ENCODE results near the gene IFNL1.
"Not testable (repeated sequence)": the region's sequence is repeated elsewhere in the genome, so short reads cannot be mapped to it uniquely, and the experiment has no call there.

IFNL1 gene

GRCh38 chr19:39332738-39333137, 36.5 kb downstream of the IFNL1 start:
- DNase-seq, result not testable (repeated sequence)

- DNase-seq, result no peak
Measured at GRCh38 chr19:39333507-39333906, 37.3 kb downstream of the IFNL1 start.

DNA sequence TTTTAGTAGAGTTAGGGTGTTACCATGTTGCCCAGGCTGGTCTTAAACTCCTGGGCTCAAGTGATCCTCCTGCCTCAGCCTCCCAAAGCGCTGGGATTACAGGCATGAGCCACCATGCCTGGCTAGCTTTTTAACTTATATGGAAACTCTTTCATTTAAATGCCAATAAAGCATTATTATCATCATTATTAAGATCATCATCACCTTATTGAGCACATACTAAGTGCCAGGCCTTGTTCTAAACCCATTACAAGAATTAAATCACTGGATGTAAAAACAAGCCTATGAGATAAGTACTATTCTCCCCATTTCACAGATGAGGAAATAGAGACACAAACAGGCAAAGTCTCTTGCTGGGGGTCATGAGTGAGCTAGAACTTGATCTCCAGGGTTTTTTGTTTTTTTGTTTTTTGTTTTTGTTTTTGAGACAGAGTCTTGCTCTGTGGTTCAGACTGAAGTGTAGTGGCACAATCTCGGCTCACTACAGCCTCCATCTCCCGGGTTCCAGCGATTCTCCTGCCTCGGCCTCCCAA, 38.3 kb downstream of the IFNL1 start:
- DNase-seq, result no peak

DNA sequence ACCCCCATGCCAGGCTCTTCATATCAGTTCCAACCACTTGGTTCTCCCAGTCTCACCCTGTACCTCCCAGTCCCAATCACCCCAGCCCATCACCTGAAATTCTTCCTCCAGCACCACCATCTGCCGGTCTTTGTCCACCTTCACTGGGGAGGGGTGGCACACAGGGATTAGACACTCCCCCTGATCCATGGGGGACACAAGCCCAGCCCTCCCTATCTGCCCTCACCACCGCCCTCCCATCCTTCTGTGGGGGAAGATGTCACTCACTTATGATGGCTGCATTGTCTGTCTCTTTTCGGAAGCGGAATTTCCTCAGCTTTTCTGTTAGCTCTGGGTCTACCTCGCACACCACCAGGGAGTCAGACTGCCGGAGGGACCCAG, 39.0 kb downstream of the IFNL1 start:
- no peak for DNase-seq

DNA sequence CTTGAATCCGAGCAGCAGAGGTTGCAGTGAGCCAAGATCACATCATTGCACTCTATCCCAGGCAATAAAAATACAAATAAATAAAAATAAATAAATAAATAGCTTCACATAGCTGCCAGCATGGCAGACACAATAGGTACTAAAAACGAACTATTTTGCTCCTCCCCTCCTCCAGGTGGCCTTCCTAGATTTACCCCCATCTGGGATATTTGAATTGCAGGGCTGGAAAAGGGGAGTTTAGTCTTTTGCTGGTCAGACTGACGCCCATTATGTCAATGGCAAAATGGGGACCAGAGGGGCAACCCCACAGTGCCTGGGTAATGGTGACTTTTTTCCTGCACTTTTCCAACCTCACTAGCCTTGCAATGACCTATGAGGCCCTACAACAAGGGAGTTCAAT, 40.3 kb downstream of the IFNL1 start:
- DNase-seq, result no peak

- DNase-seq, result no peak
Measured at GRCh38 chr19:39339674-39340073, 43.5 kb downstream of the IFNL1 start.

DNA sequence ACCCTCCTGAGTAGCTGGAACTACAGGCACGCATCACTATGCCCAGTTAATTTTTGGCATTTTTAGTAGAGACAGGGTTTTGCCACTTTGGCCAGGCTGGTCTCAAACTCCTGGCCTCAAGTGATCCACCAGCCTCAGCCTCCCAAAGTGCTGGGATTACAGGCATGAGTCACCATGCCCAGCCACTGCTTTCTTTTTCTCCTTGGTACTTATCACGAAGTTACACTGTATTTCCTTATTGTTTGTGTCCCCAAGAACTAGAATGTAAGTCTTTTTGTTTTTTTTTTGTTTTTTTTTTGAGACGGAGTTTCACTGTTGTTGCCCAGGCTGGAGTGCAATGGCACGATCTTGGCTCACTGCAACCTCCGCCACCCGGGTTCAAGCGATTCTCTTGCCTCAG, 43.9 kb downstream of the IFNL1 start:
- not testable (repeated sequence) for DNase-seq

GRCh38 chr19:39341129-39341718, 45.0 kb downstream of the IFNL1 start:
- DNase-seq, result no peak

DNA sequence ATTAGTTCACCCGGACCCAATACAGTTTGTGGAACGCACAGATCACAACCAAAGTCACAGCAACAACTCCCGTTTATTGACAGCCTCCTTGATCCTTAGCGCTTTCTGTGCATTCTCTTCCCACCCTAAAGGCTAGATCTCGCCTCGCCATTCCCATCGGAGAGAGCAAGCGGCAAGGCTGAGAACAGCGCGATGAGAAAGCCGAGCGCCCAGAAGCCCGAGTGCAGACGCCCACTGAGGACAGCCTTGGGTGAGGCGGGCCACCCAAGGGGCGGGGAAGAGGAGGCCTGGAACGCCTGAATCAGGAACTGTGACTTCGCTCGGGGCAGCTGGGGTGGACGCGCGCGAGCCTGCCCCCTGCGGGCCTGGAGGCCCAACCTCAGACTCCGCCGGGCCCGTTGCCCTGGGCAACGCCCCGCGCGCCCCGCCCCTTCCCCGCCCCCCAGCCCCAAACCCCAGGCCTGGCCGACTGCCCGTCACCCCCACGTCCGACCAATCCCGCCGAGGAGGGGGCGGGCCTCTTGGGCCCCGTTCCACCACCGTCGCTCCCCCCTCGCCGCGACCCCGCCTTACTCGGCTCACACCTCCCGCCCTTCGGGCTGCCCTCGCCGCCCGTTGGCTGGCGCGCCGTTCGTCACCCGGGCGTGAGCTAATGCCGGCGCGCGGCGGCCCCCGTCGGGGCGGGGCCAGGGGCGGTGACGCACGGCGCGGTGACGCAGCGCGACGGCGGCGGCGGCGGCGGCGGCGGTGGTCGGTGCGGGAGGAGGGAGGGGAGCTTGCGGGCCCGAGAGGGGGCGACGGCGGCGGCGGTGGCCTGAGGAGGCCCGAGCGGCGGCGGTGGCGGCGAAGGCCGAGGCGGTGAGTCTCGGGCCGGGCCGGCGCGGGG, 45.8 kb downstream of the IFNL1 start, which contains the start of gene SAMD4B:
TSS of gene SAMD4B (plus strand) at position 703 of the 886 bp plus-strand sequence. CDS start 14,473 bp downstream, outside the sequence.
- peak; percentile 98 for DNase-seq

GRCh38 chr19:39342647-39343305, 46.6 kb downstream of the IFNL1 start:
- no peak for DNase-seq

DNA sequence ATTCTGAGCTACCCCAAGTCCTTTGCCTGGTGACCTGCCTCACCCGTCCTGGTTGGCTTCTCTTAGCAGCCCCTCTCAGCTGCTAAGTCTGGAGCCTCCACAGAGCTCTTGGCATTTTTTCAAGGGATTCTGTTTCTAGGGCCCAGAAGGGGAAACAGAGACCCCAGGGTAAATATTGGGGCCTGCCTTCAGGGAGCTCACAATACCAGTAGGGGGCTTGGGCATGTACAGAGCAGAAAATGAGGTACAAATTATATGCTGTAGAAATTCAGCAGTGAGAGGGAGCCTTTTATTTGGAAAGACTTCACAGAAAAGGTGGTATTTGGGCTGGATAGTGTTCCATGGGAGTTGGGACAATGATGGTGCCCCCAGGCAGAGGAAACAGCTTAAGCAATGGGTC, 49.7 kb downstream of the IFNL1 start:
- DNase-seq, result no peak

- DNase-seq, result no peak
Measured at GRCh38 chr19:39347332-39348164, 51.3 kb downstream of the IFNL1 start.

All from T-helper 9 cell (primary cell).